Measurements from ENCODE around the gene TGFBR3L. TPM values are rescaled to one million over a fixed set of nuclear protein-coding genes. Genes with fewer than 3 reads are reported as not detected.
A peak's percentile ranks its signal among the peaks of the same experiment; 100 is the strongest.

TGFBR3L gene
- total RNA-seq, 2 donors from 2014 or later: 22.1 to 26.7 TPM

GRCh38 chr19:7925171-7925851, 10.7 kb downstream of the TGFBR3L start:
- no peaks in the 10 kb centered on the region for H3K9me3 ChIP-seq
- peak; percentile 88 to 92 for TF ChIP-seq CTCF (IDR thresholded peaks at IDR 0.05)
- H3K36me3 ChIP-seq: peaks cover 15% of the 10 kb centered on the region
- H3K4me3 ChIP-seq: peak overlapping the region; percentile 26 to 54
- H3K4me1 ChIP-seq: peaks cover 0 to 65% of the 10 kb centered on the region in 2 donors
- DNase-seq (ENCODE audit: low spot score): no peak
- H3K27me3 ChIP-seq: no peaks in the 10 kb centered on the region
- no peak overlapping the region for H3K27ac ChIP-seq

- Histone ChIP-seq H3K4me3 (peak within 1 kb of the TSS; percentile 26 to 54), H3K27me3 (no peaks in the 10 kb centered on the region), H3K9me3 (no peaks in the 10 kb centered on the region), H3K27ac (peak within 1 kb of the TSS in 1 of 2 donors; percentile 44), H3K4me1 (peaks cover 0 to 61% of the 10 kb centered on the region in 2 donors), H3K36me3 (peaks cover 24% of the 10 kb centered on the region)
- no peak for TF ChIP-seq CTCF (IDR thresholded peaks at IDR 0.05)
- DNase-seq (ENCODE audit: low spot score): no peak
These were observed 11.5 kb downstream of the TGFBR3L start, which contains the start of gene CTXN1 for GRCh38 chr19:7926021-7926726. CTXN1 (minus strand) TSS chr19:7926135; CDS start chr19:7925538, 597 bp downstream.

- H3K4me3 ChIP-seq: peak overlapping the region in 1 of 2 donors; percentile 54
- no peak for DNase-seq (ENCODE audit: low spot score)
These were observed 12.3 kb downstream of the TGFBR3L start for GRCh38 chr19:7926727-7927604.

GRCh38 chr19:7927605-7928333, 13.1 kb downstream of the TGFBR3L start:
- H3K4me3 ChIP-seq: no peak overlapping the region
- DNase-seq (ENCODE audit: low spot score): no peak
- H3K27me3 ChIP-seq: no peaks in the 10 kb centered on the region
- H3K9me3 ChIP-seq: no peaks in the 10 kb centered on the region
- peaks cover 29% of the 10 kb centered on the region for H3K36me3 ChIP-seq
- no peak for TF ChIP-seq CTCF (IDR thresholded peaks at IDR 0.05)
- H3K27ac ChIP-seq: peak overlapping the region; percentile 77 to 78
- H3K4me1 ChIP-seq: peaks cover 0 to 51% of the 10 kb centered on the region in 2 donors

More at GRCh38 chr19:7926727-7927604, 12.3 kb downstream of the TGFBR3L start:
- Histone ChIP-seq H3K27ac (peak overlapping the region; percentile 77 to 78), H3K4me1 (peaks cover 0 to 53% of the 10 kb centered on the region in 2 donors), H3K36me3 (peaks cover 29% of the 10 kb centered on the region), H3K27me3 (no peaks in the 10 kb centered on the region), H3K9me3 (no peaks in the 10 kb centered on the region)
- no peak for TF ChIP-seq CTCF (IDR thresholded peaks at IDR 0.05)

GRCh38 chr19:7928334-7928706, 13.7 kb downstream of the TGFBR3L start:
- Histone ChIP-seq H3K36me3 (peaks cover 30% of the 10 kb centered on the region), H3K27ac (peak overlapping the region; percentile 77 to 78), H3K4me3 (peak overlapping the region in 1 of 2 donors; percentile 4), H3K27me3 (no peaks in the 10 kb centered on the region), H3K4me1 (peaks cover 0 to 51% of the 10 kb centered on the region in 2 donors), H3K9me3 (no peaks in the 10 kb centered on the region)
- no peak for TF ChIP-seq CTCF (IDR thresholded peaks at IDR 0.05)
- no peak for DNase-seq (ENCODE audit: low spot score)

Measured in right atrium auricular region (tissue), 2 donors.